Skin of body (tissue), 2 donors: ENCODE data around the gene RIPOR3. TPM values are rescaled to one million over a fixed set of nuclear protein-coding genes. Genes with fewer than 3 reads are reported as not detected.
"Not testable (repeated sequence)": the region's sequence is repeated elsewhere in the genome, so short reads cannot be mapped to it uniquely, and the experiment has no call there.

Source experiments
- DNase-seq: peaks from one replicate; lab custom pipeline; 2025; lab: John Stamatoyannopoulos, UW
- total RNA-seq: library from RNA; depleted of rRNA; stranded (reverse); fragments of >200 nt; gene quantifications from one replicate; pipeline ENCODE4 v1.2.3, GENCODE V29; 2014

Gene RIPOR3
- total RNA-seq, 1 donor from 2014 or later, result 16.1 TPM

DNA sequence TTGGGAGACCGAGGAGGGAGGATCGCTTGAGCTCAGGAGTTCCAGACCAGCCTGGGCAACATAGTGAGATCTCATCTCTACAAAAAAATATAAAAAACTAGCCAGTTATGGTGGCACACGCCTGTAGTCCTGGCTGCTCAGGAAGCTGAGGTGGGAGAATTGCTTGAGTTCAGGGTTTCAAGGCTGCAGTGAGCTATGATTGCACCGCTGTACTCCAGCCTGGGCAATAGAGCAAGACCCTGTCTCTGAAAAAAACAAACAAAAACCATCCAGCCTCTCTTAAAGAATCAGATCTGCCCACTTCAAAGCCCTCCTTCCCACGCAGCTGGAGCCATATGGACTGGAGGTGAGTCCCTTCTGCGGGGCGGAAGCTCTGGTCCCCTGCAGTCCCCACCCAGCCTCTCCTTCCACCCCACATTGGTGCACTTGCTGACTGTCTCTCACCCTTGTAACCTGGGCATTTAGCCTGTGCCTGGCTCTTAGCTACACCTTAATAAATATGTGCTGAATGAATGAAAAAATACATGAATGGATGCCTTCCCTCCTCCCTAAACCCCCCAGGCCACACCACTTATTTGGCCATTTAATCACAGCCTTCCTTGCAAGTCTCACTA lies 32.9 kb upstream of the RIPOR3 start:
- no peak for DNase-seq

DNA sequence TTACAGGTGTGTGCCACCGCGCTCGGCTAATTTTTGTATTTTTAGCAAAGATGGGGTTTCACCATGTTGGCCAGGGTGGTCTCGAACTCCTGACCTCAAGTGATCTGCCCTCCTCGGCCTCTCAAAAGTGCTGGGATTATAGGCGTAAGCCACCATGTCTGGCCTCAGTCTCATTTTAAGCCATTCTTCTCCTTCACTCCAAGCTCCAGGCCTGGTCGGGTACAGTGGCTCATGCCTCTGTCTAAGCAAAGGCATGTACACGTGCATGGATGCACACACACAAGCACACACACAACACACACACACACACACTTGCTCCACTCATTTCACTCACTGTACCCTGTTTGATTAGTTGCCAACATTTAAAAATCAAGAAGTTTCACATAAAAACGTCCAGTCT lies 32.3 kb upstream of the RIPOR3 start:
- DNase-seq, result no peak

DNA sequence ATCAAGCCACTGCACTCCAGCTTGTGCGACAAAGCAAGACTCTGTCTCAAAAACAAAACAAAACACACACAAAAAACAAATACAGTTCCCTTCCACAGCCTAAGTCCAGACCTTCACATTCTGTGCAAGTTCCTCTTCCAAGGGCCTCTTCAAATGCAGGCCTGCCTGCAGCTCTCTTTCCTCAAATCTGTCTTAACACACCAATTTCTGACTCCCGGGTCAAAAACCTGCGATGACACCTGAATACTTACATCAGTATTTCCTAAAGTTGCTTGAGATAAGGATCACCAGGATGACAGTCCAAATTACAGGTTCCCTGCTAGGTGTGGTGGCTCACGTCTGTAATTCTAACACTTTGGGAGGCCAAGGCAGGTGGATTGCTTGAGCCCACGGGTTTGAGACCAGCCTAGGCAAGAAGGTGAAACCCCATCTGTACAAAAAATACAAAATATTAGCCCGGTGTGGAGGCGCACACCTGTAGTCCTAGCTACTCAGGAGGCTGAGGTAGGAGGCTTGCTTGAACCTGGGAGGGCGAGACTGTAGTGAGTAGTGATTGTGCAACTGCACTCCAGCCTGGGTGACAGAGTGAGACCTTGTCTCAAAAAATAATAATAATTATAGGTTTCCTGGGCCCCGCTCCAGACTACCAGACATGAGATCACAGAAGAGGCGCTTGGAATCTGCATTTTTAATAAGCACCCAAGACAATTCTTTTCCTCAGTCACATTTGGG lies 31.2 kb upstream of the RIPOR3 start:
- no peak for DNase-seq

DNA sequence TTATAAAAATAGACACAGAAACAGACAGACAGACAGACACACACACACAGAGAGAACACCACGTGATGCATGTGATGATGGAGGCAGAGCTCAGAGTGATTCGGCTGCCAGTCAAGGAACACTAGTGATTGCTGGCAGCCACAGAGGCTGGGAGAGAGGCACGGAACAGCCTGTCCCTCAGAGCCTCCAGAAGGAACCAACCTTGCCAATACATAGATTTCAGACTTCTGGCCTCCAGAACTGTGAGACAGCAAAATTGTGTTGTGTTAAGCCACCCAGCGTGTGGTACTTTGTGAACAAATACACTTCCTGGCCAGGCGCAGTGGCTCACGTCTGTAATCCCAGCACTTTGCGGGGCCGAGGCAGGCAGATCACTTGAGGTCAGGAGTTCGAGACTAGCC lies 30.5 kb upstream of the RIPOR3 start:
- no peak for DNase-seq

DNA sequence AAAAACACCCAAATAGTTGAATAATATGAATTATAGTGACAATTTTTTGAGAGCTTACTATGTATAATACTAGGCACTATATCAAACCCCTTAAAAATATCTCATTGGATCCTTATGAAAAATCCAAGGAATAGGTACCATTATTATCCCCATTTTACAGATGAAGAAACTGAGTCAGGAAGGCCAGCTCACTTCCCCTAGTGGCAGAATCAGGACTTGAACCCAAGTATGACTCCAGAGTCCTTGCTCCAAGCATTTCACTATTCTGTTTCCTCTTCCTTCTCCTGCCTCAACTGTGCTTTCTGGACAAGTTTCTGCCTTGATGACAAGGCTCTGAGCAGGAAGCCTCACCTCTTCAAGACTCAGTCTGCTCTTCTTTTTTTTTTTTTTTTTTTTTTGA lies 29.2 kb upstream of the RIPOR3 start:
- no peak for DNase-seq

DNA sequence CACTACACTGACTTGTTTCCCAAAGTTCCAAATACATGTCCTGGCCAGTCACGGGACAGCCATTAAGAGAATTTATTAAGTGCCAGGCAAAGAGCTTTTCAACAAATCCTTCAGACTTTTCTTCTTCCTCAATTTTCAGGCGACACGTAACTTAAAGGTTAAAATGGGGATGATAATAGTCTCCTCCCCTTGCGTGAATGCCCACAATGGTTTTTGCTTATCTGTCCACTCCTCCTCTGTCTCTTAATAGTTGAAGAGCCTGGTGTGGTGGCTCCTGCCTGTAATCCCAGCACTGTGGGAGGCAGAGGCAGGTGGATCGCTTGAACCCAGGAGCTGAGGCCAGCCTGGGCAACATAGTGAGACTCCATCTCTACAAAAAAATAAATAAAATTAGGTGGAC lies 28.7 kb upstream of the RIPOR3 start:
- no peak for DNase-seq

DNA sequence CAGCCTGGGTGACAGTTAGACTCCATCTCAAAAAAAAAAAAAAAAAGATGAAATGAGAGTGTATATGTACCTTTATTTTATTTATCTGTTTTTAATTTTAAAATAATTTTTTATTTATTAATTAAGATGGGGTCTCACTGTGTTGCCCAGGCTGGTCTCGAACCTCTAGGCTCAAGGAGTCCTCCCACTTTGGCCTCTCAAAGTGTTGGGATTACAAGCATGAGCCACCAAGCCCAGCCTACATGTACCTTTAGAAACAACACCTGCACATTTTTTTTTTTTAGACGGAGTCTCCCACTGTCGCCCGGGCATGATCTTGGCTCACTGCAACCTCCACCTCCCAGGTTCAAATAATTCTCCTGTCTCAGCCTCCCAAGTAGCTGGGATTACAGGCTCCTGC lies 28.0 kb upstream of the RIPOR3 start:
- DNase-seq, result no peak

DNA sequence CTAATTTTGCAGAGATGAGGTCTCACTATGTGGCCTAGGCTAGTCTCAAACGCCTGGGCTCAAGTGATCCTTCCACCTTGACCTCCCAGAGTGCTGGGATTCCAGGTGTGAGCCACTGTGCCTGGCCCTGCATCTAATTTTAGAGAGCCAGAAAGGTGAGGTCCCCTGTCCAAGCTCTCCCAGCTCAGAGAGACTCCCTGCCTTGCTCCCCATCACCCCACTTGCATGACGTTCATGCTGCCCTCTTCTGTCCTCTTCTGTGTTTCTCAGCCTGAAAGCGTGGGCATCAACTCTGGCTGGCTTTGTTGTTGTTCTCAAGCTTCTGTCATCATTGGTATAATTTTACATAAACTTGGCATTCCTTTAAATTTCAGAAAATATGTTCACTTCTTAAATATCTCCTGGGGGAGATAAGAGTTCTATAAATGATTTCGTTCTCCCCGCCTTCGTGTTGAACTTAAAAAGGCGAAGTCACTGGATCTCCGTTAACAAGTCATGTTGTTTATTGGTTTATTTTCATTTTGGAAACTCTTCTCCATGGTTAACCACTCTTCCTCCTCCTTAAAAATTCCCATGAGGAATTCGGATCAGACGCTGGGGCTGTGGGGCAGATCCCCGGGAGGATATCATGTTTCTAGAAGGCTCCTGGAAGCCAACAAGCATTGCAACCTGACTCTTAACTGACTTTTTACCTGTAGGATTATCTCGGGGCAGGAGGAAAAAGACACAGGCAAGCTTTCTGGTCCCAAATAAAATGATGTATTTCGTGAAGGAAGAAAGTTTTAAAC lies 26.8 kb upstream of the RIPOR3 start:
- DNase-seq, result no peak

DNA sequence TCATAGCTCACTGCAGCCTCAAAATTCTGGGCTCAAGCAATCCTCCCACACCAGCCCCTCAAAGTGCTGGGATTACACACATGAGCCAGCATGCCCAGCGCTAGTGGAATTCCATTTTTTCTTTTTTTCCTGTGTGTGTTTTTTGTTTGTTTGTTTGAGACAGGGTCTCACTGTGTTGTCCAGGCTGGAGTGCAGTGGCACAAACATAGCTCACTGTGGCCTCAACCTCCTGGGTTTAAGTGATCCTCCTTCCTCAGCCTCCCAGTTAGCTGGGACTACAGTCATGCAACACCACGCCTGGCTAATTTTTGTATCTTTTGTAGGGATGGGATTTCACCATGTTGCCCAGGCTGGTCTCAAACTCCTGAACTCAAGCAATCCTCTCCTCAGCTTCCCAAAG lies 26.0 kb upstream of the RIPOR3 start:
- DNase-seq, result no peak

DNA sequence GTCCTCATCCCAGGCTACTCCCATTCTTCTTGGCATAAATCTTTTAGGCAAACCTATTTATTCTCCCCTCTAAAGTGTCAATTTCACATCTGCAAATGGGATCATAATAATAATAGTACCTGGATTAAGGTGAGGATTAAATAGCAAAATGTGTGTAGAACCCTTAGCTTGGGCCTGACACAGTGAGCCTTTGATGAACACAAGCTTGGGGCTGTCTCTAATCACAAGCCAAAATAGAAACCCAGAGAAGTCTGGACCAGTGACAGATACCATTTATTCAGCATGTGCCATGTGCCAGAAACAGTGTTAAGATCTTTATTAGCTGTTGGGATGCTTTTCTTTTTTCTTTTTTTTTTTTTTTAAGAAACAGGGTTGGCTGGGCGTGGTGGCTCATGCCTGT lies 25.2 kb upstream of the RIPOR3 start:
- no peak for DNase-seq

DNA sequence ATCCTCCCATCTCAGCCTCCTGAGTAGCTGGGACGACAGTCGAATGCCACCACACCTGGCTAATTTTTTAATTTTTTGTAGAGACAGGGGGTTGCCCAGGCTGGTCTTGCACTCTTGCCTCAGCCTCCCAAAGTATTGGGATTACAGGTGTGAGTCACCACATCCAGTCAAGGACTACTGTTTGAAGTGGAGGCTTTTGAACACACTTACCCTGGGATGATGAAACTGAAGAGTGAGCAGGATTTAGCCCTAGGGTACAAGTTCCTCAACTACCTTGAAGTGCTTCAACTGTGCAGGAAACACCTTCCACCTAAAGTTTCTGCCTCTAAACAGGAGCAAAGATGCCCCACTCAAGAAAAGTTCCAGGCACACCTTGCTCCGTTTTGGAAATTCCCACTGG lies 24.4 kb upstream of the RIPOR3 start:
- DNase-seq, result no peak

DNA sequence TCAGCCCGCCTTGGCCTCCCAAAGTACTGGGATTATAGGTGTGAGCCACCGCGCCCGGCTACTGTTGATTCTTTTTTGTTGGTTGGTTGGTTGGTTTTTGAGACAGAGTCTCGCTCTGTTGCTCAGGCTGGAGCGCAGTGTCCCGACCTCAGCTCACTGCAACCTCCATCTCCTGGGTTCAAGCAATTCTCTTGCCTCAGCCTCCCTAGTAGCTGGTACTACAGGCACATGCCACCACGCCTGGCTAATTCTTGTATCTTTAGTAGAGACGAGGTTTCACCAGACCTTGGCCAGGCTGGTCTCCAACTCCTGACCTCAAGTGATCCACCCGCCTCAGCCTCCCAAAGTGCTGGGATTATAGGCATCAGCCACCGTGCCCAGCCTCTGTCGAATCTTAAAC lies 23.1 kb upstream of the RIPOR3 start:
- DNase-seq, result not testable (repeated sequence)

DNA sequence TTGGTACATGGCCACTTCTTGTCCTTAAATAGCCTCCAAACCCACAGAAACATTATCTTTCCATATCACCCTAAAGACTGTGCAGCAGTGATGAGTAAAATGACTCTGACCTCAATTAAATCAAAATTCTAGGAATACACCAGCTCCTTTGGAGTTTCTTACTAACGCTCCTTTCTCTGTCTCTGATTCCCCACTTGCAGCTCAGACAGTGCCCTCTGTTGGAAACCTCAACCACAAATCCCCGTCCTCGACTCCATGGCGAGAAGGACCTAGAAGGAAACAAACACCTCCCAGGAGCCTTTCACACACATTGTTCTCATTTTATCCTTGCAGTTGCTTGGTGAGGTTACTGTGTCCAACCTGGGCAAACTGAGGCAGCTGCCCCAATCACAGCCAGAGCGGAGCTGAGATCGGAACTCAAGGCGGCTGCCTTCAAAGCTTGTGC lies 22.3 kb upstream of the RIPOR3 start:
- peak; percentile 44 for DNase-seq

DNA sequence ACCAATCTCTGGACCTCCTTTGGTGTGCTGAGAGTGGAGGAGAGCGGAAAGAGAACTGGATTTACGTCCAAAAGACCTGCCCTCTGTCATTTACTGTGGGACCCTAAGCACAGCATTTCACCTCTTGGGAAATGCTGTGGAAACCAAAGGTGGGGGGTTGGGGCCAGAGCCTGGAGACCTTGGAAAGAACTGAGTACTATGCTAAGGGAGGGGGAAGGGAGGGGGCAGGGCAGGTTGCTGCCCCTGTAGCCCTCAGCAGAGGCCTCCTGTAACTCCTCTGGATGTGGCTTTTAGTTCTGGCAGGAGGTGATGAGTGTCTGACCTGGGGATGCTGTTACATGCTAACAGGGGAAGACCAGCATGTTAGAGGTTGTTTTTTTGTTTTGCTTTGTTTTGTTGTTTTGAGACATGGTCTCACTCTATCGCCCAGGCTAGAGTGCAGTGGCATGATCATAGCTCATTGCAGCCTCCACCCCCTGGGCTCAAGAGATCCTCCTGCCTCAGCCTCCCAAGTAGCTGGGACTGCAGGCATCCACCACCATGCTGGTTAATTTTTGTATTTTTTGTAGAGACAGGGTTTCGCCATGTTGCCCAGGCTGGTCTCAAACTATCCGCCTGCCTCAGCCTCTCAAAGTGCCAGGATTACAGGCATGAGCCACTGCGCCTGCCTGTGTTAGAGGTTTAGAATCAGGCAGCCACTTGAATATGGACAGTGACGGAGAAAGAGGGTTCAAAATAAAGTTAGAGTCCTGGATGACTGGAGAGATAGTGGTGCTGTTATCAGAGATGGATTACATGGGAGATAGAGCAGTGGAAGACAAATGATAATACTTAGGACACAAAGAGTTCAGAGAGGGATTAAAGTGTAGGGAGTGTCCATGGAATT lies 21.7 kb upstream of the RIPOR3 start:
- DNase-seq, result peak; percentile 44

DNA sequence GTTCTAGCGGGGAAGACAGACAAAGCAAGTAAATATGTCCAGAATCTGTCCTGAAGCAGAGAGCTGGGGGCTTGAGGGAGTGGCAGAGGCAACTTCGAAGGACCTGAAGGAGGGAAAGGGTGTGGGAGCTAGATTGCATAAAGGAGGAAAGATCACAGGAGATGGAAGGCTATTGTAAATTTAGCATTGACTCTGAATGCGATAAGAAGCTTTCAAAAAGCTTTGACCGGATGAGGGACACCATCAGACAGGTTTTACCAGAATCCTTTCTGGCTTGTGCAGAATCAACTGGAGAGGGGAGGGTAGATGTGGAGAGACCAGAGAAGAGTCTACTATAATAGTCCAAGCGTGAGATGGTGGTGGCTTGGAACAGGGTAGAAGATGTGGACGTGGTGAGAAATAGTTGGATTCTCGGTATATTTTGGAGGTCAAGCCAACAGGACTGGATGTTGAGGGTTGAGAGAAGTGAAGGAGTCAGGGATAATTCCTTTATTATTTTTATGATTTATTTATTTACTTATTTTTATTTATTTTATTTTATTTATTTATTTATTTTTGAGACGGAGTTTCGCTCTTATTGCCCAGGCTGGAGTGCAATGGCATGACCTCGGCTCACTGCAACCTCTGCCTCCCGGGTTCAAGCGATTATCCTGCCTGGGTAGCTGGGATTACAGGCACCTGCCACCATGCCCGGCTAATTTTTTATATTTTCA lies 19.9 kb upstream of the RIPOR3 start:
- no peak for DNase-seq

DNA sequence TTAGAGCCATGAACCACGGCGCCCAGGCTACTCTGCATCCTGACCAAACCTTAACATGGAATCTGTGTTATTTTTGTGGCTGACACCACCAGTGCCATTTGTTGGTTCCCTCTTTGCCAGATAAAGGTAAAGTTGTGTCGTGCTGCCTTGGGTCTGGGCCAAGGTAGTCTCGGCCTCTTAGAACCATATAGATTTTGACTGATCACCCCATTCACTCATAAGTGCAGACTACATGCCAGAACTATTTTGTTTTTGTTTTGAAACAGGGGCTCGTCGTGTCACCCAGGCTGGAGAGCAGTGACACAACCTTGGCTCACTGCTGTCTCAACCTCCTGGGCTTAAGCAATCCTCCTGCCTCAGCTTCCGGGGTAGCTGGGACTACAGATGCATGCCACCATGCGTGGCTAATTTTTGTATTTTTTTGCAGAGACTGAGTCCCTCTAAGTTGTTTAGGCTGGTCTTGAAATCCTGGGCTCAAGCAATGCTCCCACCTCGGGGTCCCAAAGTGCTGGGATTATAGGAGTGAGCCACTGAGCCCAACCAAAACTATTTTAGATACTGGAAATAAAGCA lies 19.2 kb upstream of the RIPOR3 start:
- DNase-seq, result no peak

DNA sequence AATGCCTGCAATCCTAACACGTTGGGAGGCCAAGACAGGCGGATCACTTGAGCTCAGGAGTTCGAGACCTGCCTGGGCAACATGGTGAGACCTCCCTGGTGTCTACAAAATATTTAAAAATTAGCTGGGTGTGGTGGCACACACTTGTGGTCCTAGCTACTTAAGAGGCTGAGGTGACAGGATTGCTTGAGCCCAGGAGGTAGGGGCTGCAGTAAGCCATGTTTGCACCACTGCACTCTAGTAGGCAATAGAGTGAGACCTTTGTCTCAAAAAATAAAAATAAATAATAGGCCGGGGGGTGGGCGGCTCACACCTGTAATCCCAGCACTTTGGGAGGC lies 18.3 kb upstream of the RIPOR3 start:
- no peak for DNase-seq

DNA sequence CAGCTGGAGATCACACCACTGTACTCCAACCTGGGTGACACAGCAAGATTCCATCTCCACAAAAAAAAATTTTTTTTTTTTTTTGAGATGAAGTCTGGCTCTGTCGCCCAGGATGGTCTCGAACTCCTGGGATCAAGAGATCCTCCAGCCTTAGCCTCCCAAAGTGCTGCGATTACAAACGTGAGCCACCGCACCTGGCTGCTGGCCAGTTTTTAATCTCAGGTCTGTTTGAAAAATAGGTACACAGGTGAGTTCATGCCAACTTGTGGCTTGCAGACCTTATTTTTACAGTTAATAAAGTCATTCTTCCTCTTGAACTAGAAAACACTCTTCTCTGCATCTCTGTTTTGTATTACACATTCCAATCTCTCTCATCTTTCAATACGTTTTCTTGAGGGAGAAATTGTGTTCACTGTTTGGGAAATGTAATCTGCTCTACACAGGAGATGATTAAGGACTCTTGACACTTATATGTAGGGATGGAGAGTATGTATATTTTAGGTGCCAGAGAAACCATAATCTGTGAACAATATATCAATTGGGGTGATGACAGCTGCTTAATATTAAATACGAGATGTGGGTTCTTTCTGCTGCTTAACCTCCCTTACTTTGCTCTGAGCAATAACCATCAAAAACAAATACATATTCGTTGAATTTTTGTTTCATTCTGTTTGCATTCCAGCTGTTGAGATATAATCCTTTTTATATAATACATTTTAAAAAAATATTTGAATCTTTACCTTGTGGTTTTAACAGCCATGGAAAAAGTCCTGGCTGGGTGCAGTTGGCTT lies 17.7 kb upstream of the RIPOR3 start:
- peak; percentile 86 for DNase-seq

DNA sequence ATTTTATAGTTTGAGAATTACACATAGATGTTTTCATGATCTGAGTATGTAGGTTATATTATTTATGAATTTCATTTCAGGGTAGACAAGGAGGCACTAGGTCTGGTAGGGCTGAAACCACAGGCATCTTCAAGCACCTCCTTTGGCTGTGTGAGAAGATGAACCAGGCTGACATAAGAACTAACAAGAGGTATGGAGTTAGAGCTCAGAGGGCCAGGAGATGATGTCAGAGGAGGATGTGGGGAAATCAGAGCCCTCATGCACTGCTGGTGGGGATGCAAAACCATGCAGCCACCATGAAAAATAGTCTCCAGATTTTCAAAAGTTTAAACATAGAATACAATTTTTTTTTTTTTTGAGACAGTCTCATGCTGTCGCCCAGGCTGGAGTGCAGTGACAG lies 13.6 kb upstream of the RIPOR3 start:
- no peak for DNase-seq

DNA sequence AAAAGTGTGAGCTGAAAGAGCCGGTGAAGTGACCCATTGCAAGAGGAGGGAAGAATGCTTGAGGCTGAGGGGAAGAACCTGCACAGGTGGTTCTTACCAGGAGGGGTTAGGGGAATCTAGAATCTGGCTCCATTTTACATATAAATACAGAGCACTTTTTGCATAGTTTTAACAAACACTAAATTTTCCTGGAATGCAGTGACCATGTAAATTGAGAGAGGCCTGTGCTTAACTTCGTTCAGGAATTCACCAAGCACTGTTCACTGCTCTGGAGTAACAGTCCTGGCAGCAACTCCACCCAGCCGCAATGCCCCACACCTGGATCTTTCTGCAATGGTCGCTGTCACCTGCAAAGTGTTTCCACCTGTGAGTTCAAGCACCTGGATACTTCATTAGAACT lies 13.2 kb upstream of the RIPOR3 start:
- DNase-seq, result no peak
